H7 (cell line): ENCODE data around the gene FAM221B. TPM values are rescaled to one million over a fixed set of nuclear protein-coding genes. Genes with fewer than 3 reads are reported as not detected.

ENCODE experiments used
- DNase-seq: peaks from one replicate; pipeline ENCODE4 v3.0.0; 2012
- H3K27me3 ChIP-seq: 2 replicates; pipeline ENCODE4 v1.6.0; 2011; ENCODE audit warnings: mild to moderate bottlenecking, low read length; ENCODE audit not compliant: control insufficient read depth, insufficient read depth
- H3K36me3 ChIP-seq: replicated peaks from 2 replicates; pipeline ENCODE4 v1.5.1; 2011; ENCODE audit warnings: low read length; ENCODE audit not compliant: control insufficient read depth, insufficient read depth
- H3K4me3 ChIP-seq: 2 replicates; pipeline ENCODE4 v1.5.1; 2011; ENCODE audit warnings: low read depth, mild to moderate bottlenecking, control low read depth, low read length, moderate library complexity; ENCODE audit not compliant: insufficient read depth
- total RNA-seq: library from RNA; depleted of rRNA; stranded (reverse); fragments of >200 nt; shearing (Covaris generic); gene quantifications from 2 replicates; pipeline ENCODE4 v1.2.3, GENCODE V29; 2014

Gene FAM221B
- total RNA-seq, 1 experiment from 2014 or later = not detected

DNA sequence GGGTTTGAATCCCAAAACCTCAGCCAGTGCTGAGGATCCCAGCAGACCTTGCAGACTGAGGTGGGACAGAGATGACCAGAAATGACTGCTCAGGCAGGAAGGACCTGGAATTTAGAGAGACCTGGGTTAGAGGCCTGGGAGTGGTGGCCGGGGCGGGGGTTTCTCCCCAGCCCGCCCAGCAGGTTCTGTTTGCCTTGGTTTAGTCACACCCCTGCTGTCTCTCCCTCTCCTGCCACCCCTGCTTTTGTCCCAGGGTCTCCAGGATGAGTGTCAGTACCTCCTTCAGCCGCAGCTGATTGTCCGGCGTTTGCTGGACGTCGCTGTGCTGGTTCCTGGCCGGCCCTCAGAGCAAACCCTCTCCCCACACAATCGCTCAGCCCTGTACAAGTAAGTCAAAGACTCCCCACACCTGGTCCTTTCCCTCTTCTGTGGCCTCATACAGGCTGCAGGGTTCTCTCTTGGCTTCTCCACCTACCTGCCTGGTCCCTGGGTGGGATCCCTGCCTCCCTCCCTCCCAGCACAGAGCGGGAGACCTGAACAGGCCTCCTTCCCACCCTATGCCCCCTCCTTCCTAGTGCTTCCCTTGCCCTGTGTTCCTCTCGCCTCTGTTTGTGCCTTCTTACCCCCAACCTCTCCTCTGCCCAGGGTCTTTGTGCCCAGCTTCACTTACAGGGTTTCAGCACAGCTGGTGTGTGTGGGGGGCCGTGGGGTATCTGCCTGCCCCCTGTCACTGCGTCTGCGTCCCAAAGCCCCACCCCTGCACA, 12.5 kb upstream of the FAM221B start:
- Histone ChIP-seq H3K36me3 (no peaks in the 10 kb centered on the region; the same call in 1 of the 2 replicates), H3K27me3 (peaks cover 6% of the 10 kb centered on the region; the same call in 1 of the 2 replicates), H3K4me3 (no peak overlapping the region)
- no peak for DNase-seq

- H3K36me3 ChIP-seq = no peaks in the 10 kb centered on the region; the same call in 1 of the 2 replicates
- DNase-seq = no peak
- H3K27me3 ChIP-seq = no peaks in the 10 kb centered on the region; the same call in 1 of the 2 replicates
- H3K4me3 ChIP-seq = no peak overlapping the region
Observed at GRCh38 chr9:35839926-35840325, 11.4 kb upstream of the FAM221B start.

- Histone ChIP-seq H3K36me3 (no peaks in the 10 kb centered on the region; the same call in 1 of the 2 replicates), H3K4me3 (no peak overlapping the region), H3K27me3 (no peaks in the 10 kb centered on the region; the same call in 1 of the 2 replicates)
- DNase-seq = no peak
Observed at GRCh38 chr9:35836595-35836994, 8.1 kb upstream of the FAM221B start.

- no peak overlapping the region for H3K4me3 ChIP-seq
- no peak for DNase-seq
- no peaks in the 10 kb centered on the region; the same call in 1 of the 2 replicates for H3K27me3 ChIP-seq
- no peaks in the 10 kb centered on the region; the same call in 1 of the 2 replicates for H3K36me3 ChIP-seq
Observed at GRCh38 chr9:35835766-35836165, 7.2 kb upstream of the FAM221B start.

- H3K36me3 ChIP-seq = no peaks in the 10 kb centered on the region; the same call in 1 of the 2 replicates
- no peaks in the 10 kb centered on the region; the same call in 1 of the 2 replicates for H3K27me3 ChIP-seq
- DNase-seq = peak; percentile 81
- no peak overlapping the region for H3K4me3 ChIP-seq
Observed at GRCh38 chr9:35835216-35835632, 6.7 kb upstream of the FAM221B start.

DNA sequence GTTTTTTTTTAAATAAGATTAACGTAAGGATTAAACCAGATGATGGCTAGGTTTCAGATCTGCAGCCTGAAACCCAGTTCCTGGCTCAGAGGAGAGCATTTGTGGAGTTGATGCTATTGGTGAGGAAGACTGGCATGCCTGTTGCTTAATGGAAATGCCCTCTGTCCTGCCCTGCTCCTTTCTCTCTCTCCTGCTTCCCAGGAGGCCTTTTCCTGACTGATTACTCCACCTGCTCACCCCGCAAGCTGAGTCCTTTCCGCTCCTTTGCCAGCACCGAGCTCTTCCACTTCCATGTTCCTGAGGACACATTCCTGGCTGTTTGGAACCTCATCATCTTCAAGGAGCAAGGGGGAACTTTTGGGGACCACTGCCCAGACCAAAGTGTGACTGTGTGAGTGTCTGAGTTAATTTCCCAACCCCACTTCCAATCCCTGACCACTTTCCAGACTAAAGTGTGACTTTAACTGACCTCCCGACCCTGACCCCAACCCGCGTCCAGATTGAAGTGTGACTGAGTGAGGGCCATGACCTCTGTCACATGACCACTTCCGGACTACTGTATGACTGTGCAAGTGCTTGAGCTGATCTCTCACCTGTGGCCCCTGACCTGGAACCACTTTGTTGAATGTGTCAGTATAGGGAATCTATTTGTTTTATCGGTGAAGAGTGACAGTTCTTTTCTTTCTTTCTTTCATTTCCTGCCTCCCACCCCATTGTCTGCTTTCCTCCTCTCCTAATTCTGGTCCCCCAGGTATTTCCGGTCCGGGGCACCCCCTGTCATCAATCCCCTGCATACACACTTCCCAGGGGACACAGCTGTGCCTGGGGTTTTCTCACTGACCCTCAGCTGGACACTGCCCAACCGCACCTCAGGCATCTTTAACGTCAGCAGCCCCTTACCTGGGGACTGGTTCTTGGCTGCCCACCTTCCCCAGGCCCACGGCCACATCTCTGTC, 6.0 kb upstream of the FAM221B start:
- Histone ChIP-seq H3K36me3 (no peaks in the 10 kb centered on the region; the same call in 1 of the 2 replicates), H3K27me3 (no peaks in the 10 kb centered on the region; the same call in 1 of the 2 replicates), H3K4me3 (no peak overlapping the region)
- DNase-seq = no peak

GRCh38 chr9:35832814-35833213, 4.3 kb upstream of the FAM221B start:
- DNase-seq = no peak
- H3K36me3 ChIP-seq = no peaks in the 10 kb centered on the region; the same call in 1 of the 2 replicates
- H3K27me3 ChIP-seq = no peaks in the 10 kb centered on the region; the same call in 1 of the 2 replicates
- H3K4me3 ChIP-seq = no peak overlapping the region

DNA sequence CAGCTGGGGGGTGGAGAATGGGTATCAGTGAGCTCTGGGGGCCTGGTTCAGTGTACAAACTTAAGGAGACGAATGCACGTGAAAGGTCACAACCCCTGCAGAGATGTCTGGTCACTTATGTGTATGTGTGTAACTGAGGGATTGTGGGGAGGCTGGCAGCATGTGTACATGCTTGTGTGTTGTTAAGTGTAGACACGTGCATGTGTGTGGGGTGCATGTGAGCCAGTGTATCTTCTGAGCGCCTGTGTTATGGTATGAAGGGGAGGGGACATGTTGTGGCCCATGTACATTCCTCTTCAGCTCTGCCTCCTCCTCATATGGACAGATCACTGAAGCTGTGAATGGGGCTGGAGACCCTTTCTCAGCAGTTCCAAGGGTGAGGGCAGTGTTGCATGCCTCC, 2.5 kb upstream of the FAM221B start:
- H3K36me3 ChIP-seq = no peaks in the 10 kb centered on the region; the same call in 1 of the 2 replicates
- H3K27me3 ChIP-seq = no peaks in the 10 kb centered on the region; the same call in 1 of the 2 replicates
- DNase-seq = no peak
- H3K4me3 ChIP-seq = no peak overlapping the region

GRCh38 chr9:35829764-35830096, 1.2 kb upstream of the FAM221B start:
- no peak for DNase-seq
- Histone ChIP-seq H3K27me3 (no peaks in the 10 kb centered on the region; the same call in 1 of the 2 replicates), H3K4me3 (peak overlapping the region; percentile 67), H3K36me3 (no peaks in the 10 kb centered on the region)

- peak; percentile 98 for DNase-seq
- Histone ChIP-seq H3K4me3 (peak within 1 kb of the TSS; percentile 67), H3K36me3 (no peaks in the 10 kb centered on the region), H3K27me3 (no peaks in the 10 kb centered on the region; the same call in 1 of the 2 replicates)
Observed at GRCh38 chr9:35829084-35829763, 692 bp upstream of the FAM221B start, which contains the start of gene TMEM8B. TSS of gene TMEM8B (plus strand) at chr9:35829228. CDS start at chr9:35829448, 220 bp downstream.

DNA sequence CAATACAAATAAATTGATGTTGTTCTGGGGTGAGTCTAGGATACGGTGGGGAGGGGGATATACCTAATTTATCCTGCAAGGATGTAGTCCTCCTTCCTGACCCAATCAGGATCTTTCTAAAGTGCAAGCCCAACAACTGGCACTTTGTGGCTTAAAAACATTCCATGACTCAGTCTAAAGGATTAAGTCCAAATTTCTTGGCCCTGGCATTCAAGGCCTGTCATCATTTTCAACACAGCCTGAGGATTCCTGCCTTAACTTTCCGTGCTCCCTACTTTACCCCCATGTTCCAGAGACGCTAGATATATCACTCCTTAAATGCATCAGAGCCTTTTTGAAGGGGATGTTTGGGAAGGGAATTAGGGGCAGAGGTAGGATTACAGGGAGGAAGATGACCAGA, 1.0 kb downstream of the FAM221B start:
- H3K27me3 ChIP-seq = no peaks in the 10 kb centered on the region; the same call in 1 of the 2 replicates

DNA sequence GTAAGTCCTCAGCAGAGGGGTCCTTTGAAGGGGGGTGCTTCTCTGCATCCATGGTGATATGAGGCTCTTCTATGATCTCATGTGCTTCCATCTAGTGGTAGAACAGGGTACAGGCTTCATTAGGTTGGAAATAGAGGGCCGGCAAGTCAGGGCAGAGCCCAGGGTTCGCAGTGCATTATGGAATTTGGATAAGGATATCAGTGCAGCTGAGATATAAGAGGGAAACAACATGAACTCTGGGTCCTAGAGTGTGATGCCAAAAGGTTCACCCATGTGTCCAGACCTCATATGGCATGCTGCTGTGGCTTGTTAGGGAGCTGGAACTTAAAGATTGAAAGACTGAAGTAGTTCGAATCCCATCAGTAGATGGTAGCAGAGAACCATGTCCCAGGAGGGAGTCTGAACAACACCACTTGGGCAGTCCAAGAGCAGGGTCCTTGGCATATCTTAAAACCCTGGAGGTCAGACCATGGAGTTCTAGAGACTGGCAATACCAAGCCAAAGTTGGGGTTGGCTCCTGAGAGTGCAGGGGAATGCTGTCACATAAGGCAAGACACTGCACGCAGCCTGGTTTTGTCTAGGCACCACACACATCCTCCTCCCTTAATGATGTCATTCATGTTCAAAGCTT, 2.3 kb downstream of the FAM221B start:
- no peaks in the 10 kb centered on the region for H3K36me3 ChIP-seq
- DNase-seq = peak; percentile 73

More for the DNA sequence above, 1.0 kb downstream of the FAM221B start:
- Histone ChIP-seq H3K36me3 (no peaks in the 10 kb centered on the region), H3K4me3 (no peak overlapping the region)
- DNase-seq = no peak

DNA sequence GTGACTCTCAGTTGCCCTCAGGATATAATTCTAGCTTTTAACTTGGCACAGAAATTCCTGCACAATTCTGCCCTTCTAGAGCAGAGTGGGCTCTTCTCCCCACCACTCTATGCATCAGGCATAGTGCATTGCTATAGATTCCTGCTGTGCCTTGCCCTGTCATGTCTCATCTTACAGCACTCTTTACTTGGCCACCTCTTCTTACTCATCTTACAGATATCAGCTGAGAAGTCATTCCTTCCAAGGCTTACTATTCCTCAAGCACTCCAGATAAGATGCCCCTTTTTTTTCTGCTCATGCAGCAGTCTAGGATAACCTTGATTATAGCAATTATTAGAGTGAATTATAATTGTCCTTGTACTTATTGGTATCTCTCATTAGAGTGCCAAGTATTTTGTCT, 5.6 kb downstream of the FAM221B start:
- Histone ChIP-seq H3K27me3 (no peaks in the 10 kb centered on the region; the same call in 1 of the 2 replicates), H3K4me3 (no peak overlapping the region), H3K36me3 (no peaks in the 10 kb centered on the region)
- no peak for DNase-seq

More for the DNA sequence above, 2.3 kb downstream of the FAM221B start:
- Histone ChIP-seq H3K27me3 (no peaks in the 10 kb centered on the region; the same call in 1 of the 2 replicates), H3K4me3 (no peak overlapping the region)
